BE2C (cell line): ENCODE measurements around the gene KLHDC2. TPM values are rescaled to one million over a fixed set of nuclear protein-coding genes. Genes with fewer than 3 reads are reported as not detected.
"Not testable (repeated sequence)": the region's sequence is repeated elsewhere in the genome, so short reads cannot be mapped to it uniquely, and the experiment has no call there.

Source experiments
- DNase-seq: peaks from one replicate; pipeline ENCODE4 v3.0.0-alpha.2; 2020
- H3K27me3 ChIP-seq: fragments of 250-450 bp; sonication (Bioruptor Pico); 2 replicates; pipeline ENCODE4 v1.5.1; 2020; ENCODE audit warnings: mild to moderate bottlenecking
- H3K36me3 ChIP-seq: fragments of 250-450 bp; sonication (Bioruptor Pico); 2 replicates; pipeline ENCODE4 v1.5.1; 2020; ENCODE audit warnings: mild to moderate bottlenecking
- H3K4me1 ChIP-seq: fragments of 250-450 bp; sonication (Bioruptor Pico); 2 replicates; pipeline ENCODE4 v1.5.1; 2020
- H3K4me3 ChIP-seq: 2 replicates; pipeline ENCODE4 v1.5.1; 2011; ENCODE audit warnings: low read depth, low read length
- H3K9me3 ChIP-seq: fragments of 250-450 bp; sonication (Bioruptor Pico); 2 replicates; pipeline ENCODE4 v1.5.1; 2020
- CTCF ChIP-seq: IDR thresholded peaks from 2 replicates; pipeline ENCODE4 v1.5.1; 2012; ENCODE audit warnings: mild to moderate bottlenecking, low read depth, low read length
- polyA plus RNA-seq: library from polyadenylated mRNA; unstranded; fragments of >200 nt; gene quantifications from one replicate; pipeline ENCODE4 v1.2.1, GENCODE V29; 2012; ENCODE audit warnings: low read depth, missing spikeins; ENCODE audit not compliant: insufficient read length, insufficient read depth

KLHDC2 gene
- 20.5 TPM for polyA plus RNA-seq

DNA sequence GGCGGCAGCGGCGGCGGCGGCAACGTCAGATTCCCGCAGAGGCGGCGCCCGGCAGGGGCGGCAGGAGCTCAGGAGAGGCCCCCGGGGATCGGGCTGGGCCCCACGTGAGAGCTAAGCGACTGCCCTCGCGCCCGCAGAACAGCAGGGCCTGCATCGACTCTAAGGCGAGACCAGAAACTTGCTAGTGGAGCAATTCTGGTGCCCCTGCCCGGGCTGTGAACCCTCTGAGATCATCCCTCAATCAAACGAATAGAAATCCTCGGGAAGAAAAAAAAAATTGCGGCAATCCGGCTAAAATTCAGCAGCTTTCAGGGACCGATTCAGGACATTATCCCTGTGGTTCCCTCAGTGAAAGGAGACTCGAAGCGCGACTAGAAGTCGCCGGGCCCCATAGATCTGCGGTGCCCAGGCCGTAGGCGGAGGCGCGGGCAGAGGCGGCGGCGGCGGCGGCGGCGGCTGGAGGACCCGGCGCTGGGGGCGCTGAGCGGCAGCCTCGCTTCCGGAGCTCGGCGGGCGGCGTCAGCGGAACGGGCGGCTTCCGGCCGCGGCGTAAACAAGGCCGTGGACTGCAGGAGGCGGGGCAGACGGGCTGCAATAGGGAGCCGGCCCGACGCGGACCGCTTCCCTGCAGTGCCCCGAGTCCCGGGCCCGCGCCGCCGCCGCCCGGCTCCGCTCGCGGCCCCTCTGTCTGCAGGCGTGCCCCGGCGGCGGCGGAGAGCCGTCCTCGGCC is at the start of gene KLHDC2:
Gene KLHDC2, plus strand, starts transcription at position 583 of the 730 bp plus-strand sequence. CDS start 316 bp downstream, outside the sequence.
- H3K36me3 ChIP-seq: no peaks in the 10 kb centered on the region
- H3K9me3 ChIP-seq: no peaks in the 10 kb centered on the region
- no peaks in the 10 kb centered on the region for H3K27me3 ChIP-seq
- peak; percentile 94 for DNase-seq
- H3K4me3 ChIP-seq: peak within 1 kb of the TSS; percentile 94
- no peaks in the 10 kb centered on the region for H3K4me1 ChIP-seq
- TF ChIP-seq CTCF: no peak

GRCh38 chr14:49720744-49721143 is 47.2 kb upstream of the KLHDC2 start:
- no peaks in the 10 kb centered on the region; the same call in 1 of the 2 replicates for H3K9me3 ChIP-seq
- H3K4me1 ChIP-seq: no peaks in the 10 kb centered on the region
- TF ChIP-seq CTCF: no peak
- no peaks in the 10 kb centered on the region for H3K27me3 ChIP-seq
- no peak for DNase-seq
- no peak overlapping the region for H3K4me3 ChIP-seq
- no peaks in the 10 kb centered on the region for H3K36me3 ChIP-seq

DNA sequence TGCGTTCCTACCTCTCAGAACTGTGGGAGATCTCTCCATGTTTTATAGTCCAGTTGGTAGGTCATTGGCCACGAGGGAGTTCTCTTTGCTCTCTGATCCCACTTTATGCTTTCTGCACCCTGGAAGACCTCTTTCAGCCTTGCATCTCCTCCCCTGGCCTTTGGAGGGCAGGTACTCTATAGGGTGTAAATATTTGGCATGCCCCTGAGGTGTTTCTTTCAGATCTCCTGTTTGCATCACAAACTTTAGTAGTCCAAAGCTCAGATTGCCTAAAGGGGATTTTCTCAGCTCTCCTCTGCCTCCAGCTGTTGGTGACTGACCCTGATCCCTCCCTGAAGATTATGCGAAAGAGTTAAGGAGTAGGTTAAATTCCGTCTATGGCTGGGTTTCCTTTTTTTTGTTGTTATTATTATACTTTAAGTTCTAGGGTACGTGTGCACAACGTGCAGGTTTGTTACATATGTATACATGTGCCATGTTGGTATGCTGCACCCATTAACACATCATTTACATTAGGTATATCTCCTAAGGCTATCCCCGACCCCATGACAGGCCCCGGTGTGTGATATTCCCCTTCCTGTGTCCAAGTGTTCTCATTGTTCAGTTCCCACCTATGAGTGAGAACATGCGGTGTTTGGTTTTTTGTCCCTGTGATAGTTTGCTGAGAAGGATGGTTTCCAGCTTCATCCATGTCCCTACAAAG is 46.1 kb upstream of the KLHDC2 start:
- H3K4me3 ChIP-seq, H3K4me1 ChIP-seq, H3K36me3 ChIP-seq, H3K27me3 ChIP-seq, H3K9me3 ChIP-seq, DNase-seq: not testable (repeated sequence)

DNA sequence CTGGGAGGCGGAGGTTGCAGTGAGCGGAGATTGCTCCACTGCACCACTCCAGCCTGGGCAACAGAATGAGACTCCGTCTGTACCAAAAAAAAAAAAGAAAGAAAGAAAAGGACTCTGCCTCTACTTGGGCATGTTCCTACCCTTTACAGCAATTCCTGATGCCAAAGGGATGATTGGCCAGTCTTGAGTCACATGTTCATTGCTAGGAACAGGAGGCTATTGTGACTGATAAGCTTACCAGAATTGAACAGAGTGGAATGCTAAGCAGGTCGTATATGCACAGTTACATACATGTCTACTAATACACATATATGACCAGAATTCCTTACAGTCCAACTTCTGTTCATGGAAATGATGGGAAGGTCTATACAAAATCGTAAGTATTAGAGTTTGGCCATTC is 40.8 kb upstream of the KLHDC2 start:
- DNase-seq: no peak

DNA sequence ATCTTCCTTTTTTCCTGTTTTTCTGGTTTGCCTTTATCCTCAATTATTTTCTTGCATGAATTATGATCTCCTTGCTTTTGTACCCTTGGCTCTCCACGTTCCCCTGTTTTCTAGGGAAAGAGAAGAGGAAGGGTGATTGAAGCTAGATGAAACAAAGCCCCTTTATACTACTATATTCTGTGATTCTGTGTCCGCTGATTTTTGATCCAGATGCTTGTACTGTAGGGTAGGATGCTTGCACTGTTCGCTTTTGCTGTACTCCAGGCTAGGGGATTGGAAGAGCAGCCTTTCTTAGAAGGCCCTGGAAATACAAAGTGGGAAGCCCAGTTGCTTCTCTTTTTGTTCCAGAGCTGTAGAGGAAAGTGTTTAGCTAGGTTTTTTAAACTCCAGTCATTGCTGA is 35.1 kb upstream of the KLHDC2 start:
- Histone ChIP-seq H3K4me1 (no peaks in the 10 kb centered on the region), H3K9me3 (no peaks in the 10 kb centered on the region), H3K4me3 (no peak overlapping the region), H3K36me3 (no peaks in the 10 kb centered on the region), H3K27me3 (peaks cover 5% of the 10 kb centered on the region; the same call in 1 of the 2 replicates)
- DNase-seq: no peak
- TF ChIP-seq CTCF: no peak

More for the DNA sequence above, 40.8 kb upstream of the KLHDC2 start:
- Histone ChIP-seq H3K4me1 (no peaks in the 10 kb centered on the region), H3K36me3 (no peaks in the 10 kb centered on the region), H3K4me3 (no peak overlapping the region), H3K27me3 (peaks cover 3% of the 10 kb centered on the region; the same call in 1 of the 2 replicates), H3K9me3 (no peaks in the 10 kb centered on the region)
- no peak for TF ChIP-seq CTCF

- Histone ChIP-seq H3K36me3 (no peaks in the 10 kb centered on the region), H3K27me3 (peaks cover 5% of the 10 kb centered on the region; the same call in 1 of the 2 replicates), H3K4me3 (no peak overlapping the region), H3K9me3 (no peaks in the 10 kb centered on the region), H3K4me1 (no peaks in the 10 kb centered on the region)
- DNase-seq: no peak
- no peak for TF ChIP-seq CTCF
These were observed 34.1 kb upstream of the KLHDC2 start for GRCh38 chr14:49733836-49734235.

GRCh38 chr14:49735669-49736068 is 32.3 kb upstream of the KLHDC2 start:
- H3K4me3 ChIP-seq, H3K36me3 ChIP-seq, H3K4me1 ChIP-seq, H3K9me3 ChIP-seq, H3K27me3 ChIP-seq, DNase-seq: not testable (repeated sequence)
